ENCODE data around the gene GREB1.

DNA sequence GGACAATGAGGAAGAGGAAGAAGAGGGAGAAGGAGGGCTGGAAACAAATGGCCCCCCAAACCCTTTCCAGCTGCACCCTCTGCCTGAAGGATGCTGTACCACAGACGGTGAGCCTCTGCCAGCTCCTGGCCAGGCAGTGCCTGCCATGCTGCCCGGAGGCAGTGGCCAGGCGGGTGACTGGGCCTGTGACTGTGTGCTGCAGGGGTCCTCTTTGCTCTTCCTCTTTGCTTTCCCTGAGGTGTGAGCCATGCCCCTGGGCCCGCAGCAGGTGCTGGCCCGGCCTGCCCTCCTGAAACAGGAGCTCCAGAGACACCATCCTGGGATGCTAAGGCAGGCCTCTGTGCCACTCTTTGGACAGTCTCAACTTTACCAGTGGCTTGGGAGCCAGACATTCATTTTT is 28.6 kb downstream of the GREB1 start:
- no peak for TF ChIP-seq EZH2 (IDR thresholded peaks at IDR 0.05; ENCODE audit: borderline replicate concordance, low read depth, low read length, poor library complexity, severe bottlenecking)
- TF ChIP-seq, protein P1, sequence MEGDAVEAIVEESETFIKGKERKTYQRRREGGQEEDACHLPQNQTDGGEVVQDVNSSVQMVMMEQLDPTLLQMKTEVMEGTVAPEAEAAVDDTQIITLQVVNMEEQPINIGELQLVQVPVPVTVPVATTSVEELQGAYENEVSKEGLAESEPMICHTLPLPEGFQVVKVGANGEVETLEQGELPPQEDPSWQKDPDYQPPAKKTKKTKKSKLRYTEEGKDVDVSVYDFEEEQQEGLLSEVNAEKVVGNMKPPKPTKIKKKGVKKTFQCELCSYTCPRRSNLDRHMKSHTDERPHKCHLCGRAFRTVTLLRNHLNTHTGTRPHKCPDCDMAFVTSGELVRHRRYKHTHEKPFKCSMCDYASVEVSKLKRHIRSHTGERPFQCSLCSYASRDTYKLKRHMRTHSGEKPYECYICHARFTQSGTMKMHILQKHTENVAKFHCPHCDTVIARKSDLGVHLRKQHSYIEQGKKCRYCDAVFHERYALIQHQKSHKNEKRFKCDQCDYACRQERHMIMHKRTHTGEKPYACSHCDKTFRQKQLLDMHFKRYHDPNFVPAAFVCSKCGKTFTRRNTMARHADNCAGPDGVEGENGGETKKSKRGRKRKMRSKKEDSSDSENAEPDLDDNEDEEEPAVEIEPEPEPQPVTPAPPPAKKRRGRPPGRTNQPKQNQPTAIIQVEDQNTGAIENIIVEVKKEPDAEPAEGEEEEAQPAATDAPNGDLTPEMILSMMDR (conservative IDR thresholded peaks at IDR 0.05; ENCODE audit: low read depth, low read length) = no peak
